WTC11 (cell line): ENCODE data around the gene LUC7L.

Experiments used
- MLX ChIP-seq: sonication (generic); formaldehyde crosslinking; IDR thresholded peaks from 2 replicates; pipeline ENCODE4 v1.8.1; 2023; ENCODE audit warnings: mild to moderate bottlenecking, missing genetic modification reagents, moderate library complexity
- TF ChIP-seq, protein P1 (sequence below): sonication (generic); formaldehyde crosslinking; IDR thresholded peaks from 2 replicates; pipeline ENCODE4 v1.8.1; 2022; ENCODE audit warnings: mild to moderate bottlenecking, missing genetic modification reagents, moderate library complexity, borderline replicate concordance
- TF ChIP-seq, protein P2 (sequence below): fragments of 200-600 bp; IDR thresholded peaks from 2 replicates; pipeline ENCODE4 v1.8.0; 2022; ENCODE audit warnings: antibody characterized with exemption

- TF ChIP-seq, protein P1, sequence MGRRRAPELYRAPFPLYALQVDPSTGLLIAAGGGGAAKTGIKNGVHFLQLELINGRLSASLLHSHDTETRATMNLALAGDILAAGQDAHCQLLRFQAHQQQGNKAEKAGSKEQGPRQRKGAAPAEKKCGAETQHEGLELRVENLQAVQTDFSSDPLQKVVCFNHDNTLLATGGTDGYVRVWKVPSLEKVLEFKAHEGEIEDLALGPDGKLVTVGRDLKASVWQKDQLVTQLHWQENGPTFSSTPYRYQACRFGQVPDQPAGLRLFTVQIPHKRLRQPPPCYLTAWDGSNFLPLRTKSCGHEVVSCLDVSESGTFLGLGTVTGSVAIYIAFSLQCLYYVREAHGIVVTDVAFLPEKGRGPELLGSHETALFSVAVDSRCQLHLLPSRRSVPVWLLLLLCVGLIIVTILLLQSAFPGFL (CRISPR knock-in tag) = no peak
- TF ChIP-seq MLX = no peak
- TF ChIP-seq, protein P2, sequence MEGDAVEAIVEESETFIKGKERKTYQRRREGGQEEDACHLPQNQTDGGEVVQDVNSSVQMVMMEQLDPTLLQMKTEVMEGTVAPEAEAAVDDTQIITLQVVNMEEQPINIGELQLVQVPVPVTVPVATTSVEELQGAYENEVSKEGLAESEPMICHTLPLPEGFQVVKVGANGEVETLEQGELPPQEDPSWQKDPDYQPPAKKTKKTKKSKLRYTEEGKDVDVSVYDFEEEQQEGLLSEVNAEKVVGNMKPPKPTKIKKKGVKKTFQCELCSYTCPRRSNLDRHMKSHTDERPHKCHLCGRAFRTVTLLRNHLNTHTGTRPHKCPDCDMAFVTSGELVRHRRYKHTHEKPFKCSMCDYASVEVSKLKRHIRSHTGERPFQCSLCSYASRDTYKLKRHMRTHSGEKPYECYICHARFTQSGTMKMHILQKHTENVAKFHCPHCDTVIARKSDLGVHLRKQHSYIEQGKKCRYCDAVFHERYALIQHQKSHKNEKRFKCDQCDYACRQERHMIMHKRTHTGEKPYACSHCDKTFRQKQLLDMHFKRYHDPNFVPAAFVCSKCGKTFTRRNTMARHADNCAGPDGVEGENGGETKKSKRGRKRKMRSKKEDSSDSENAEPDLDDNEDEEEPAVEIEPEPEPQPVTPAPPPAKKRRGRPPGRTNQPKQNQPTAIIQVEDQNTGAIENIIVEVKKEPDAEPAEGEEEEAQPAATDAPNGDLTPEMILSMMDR = no peak
Observed at GRCh38 chr16:265711-266110, 36.5 kb upstream of the LUC7L start.
